Left ventricle myocardium inferior (tissue), 1 donor: ENCODE data around the gene CDKN2B-AS1. TPM values are rescaled to one million over a fixed set of nuclear protein-coding genes. Genes with fewer than 3 reads are reported as not detected.

ENCODE experiments used
- DNase-seq: peaks from one replicate; pipeline ENCODE4 v3.0.0-alpha.2; 2020
- H3K27ac ChIP-seq: fragments of 200-600 bp; replicated peaks from 2 replicates; pipeline ENCODE4 v1.8.0; 2021
- H3K27me3 ChIP-seq: fragments of 200-600 bp; 2 replicates; pipeline ENCODE4 v1.8.0; 2021; ENCODE audit warnings: low read depth
- H3K36me3 ChIP-seq: fragments of 200-600 bp; 2 replicates; pipeline ENCODE4 v1.8.0; 2021
- H3K4me1 ChIP-seq: fragments of 200-600 bp; 2 replicates; pipeline ENCODE4 v1.8.0; 2021
- H3K4me3 ChIP-seq: fragments of 200-600 bp; 2 replicates; pipeline ENCODE4 v1.8.0; 2021; ENCODE audit warnings: mild to moderate bottlenecking, moderate library complexity
- H3K9me3 ChIP-seq: fragments of 200-600 bp; replicated peaks from 2 replicates; pipeline ENCODE4 v1.8.0; 2021
- CTCF ChIP-seq: fragments of 200-600 bp; IDR thresholded peaks from 2 replicates; pipeline ENCODE4 v1.8.0; 2021; ENCODE audit warnings: antibody characterized with exemption, mild to moderate bottlenecking, borderline replicate concordance
- intact Hi-C: fragments of 100-400 bp; cut with micrococcal nuclease; formaldehyde crosslinking; loops from one replicate; pipeline ENCODE4 v1.11.0; 2022
- total RNA-seq: library from RNA; stranded (reverse); fragmentation: NEBNext Ultra II Directional; extraction: Animal tissue kit (Norgen Biotek cat#: 25700); gene quantifications from one replicate; pipeline ENCODE4 v1.2.1, GENCODE V29; 2021
- donor health status: DM: no; HTN: yes; CAD: no; lungs with severe emphysema.

CDKN2B-AS1 gene
- total RNA-seq, 1 donor from 2014 or later: 0.30 TPM

DNA sequence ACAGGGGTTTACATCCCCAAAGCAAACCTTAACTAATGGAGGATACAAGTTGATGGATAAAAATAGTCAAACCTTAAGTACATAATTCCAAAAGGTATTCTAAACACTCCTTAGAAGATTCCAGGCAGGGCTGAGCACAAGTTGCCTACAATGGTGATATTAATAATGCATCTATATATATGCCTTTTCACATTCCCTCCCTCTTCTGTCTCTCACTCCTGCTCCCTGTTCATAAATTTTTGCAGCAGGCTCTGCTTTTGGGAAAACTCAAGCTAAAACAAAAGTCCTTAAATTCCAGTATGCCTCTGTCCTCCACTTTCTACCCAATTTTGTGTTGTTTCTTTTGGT lies 153.9 kb downstream of the CDKN2B-AS1 start:
- intact Hi-C loops: no loop called here
- H3K9me3 ChIP-seq: no peaks in the 10 kb centered on the region
- no peak for TF ChIP-seq CTCF

GRCh38 chr9:22148876-22149637 lies 154.5 kb downstream of the CDKN2B-AS1 start:
- Histone ChIP-seq H3K4me1 (peaks cover 8% of the 10 kb centered on the region), H3K9me3 (no peaks in the 10 kb centered on the region), H3K36me3 (no peaks in the 10 kb centered on the region), H3K27ac (no peak overlapping the region), H3K4me3 (no peak overlapping the region), H3K27me3 (no peaks in the 10 kb centered on the region)
- intact Hi-C loops: no loop called here
- no peak for DNase-seq
- TF ChIP-seq CTCF: no peak

More for the DNA sequence above, 153.9 kb downstream of the CDKN2B-AS1 start:
- no peak for DNase-seq
- no peak overlapping the region for H3K4me3 ChIP-seq
- H3K27ac ChIP-seq: no peak overlapping the region
- H3K4me1 ChIP-seq: peaks cover 8% of the 10 kb centered on the region
- H3K36me3 ChIP-seq: no peaks in the 10 kb centered on the region
- H3K27me3 ChIP-seq: no peaks in the 10 kb centered on the region

- Histone ChIP-seq H3K27ac (no peak overlapping the region), H3K4me1 (peaks cover 21% of the 10 kb centered on the region), H3K36me3 (no peaks in the 10 kb centered on the region), H3K27me3 (no peaks in the 10 kb centered on the region), H3K9me3 (no peaks in the 10 kb centered on the region), H3K4me3 (no peak overlapping the region)
- TF ChIP-seq CTCF: no peak
- intact Hi-C loops: no loop called here
- no peak for DNase-seq
Measured at GRCh38 chr9:22154064-22154463, 159.5 kb downstream of the CDKN2B-AS1 start.

- H3K4me1 ChIP-seq: peaks cover 27% of the 10 kb centered on the region
- H3K9me3 ChIP-seq: no peaks in the 10 kb centered on the region
- TF ChIP-seq CTCF: no peak
- no peak for DNase-seq
- H3K27ac ChIP-seq: no peak overlapping the region
- H3K4me3 ChIP-seq: no peak overlapping the region
- H3K36me3 ChIP-seq: no peaks in the 10 kb centered on the region
- H3K27me3 ChIP-seq: no peaks in the 10 kb centered on the region
- intact Hi-C loops: no loop called here
Measured at GRCh38 chr9:22156586-22156985, 162.0 kb downstream of the CDKN2B-AS1 start.

GRCh38 chr9:22157276-22157675 lies 162.7 kb downstream of the CDKN2B-AS1 start:
- DNase-seq: no peak
- intact Hi-C loops: no loop called here
- Histone ChIP-seq H3K9me3 (no peaks in the 10 kb centered on the region), H3K27ac (no peak overlapping the region), H3K27me3 (no peaks in the 10 kb centered on the region), H3K36me3 (no peaks in the 10 kb centered on the region), H3K4me3 (no peak overlapping the region), H3K4me1 (peaks cover 27% of the 10 kb centered on the region)
- no peak for TF ChIP-seq CTCF
